Measurements from ENCODE around the gene SDC3. TPM values are rescaled to one million over a fixed set of nuclear protein-coding genes. Genes with fewer than 3 reads are reported as not detected.

The SDC3 gene
- total RNA-seq, 1 experiment from 2014 or later = 3.7 TPM

- no peaks in the 10 kb centered on the region for H3K9me3 Mint-ChIP-seq (ENCODE audit: unreplicated experiment)
- H3K4me3 Mint-ChIP-seq (ENCODE audit: unreplicated experiment) = no peak overlapping the region
- CTCF ChIA-PET = no interaction called here
- no peak overlapping the region for H3K27ac Mint-ChIP-seq (ENCODE audit: unreplicated experiment)
- no peak for TF ChIP-seq CTCF (IDR thresholded peaks at IDR 0.05; ENCODE audit: insufficient read depth in 1 of 2, low read depth in 1 of 2, low read length in 1 of 2, severe bottlenecking in 1 of 2, unreplicated experiment in 1 of 2)
- no TSS peak for BruUV-seq (replicated peaks)
- no peaks in the 10 kb centered on the region for H3K27me3 ChIP-seq (replicated peaks; ENCODE audit: control insufficient read depth, insufficient read depth, low read length)
- H3K4me1 ChIP-seq = no peaks in the 10 kb centered on the region
- no peaks in the 10 kb centered on the region for H3K36me3 ChIP-seq (ENCODE audit: control insufficient read depth, insufficient read depth, low read length)
- intact Hi-C loops (cut with micrococcal nuclease; ENCODE audit: unreplicated experiment) = no loop called here
- H3K36me3 Mint-ChIP-seq (ENCODE audit: insufficient read depth, unreplicated experiment) = no peaks in the 10 kb centered on the region
- POLR2A ChIA-PET = no interaction called here
- no peak overlapping the region for H3K4me3 ChIP-seq (ENCODE audit: low read depth, low read length)
- DNase-seq = no peak
- H3K4me1 Mint-ChIP-seq (ENCODE audit: low read depth, unreplicated experiment) = no peaks in the 10 kb centered on the region
- H3K9me3 ChIP-seq = no peaks in the 10 kb centered on the region
- no peaks in the 10 kb centered on the region for H3K27me3 Mint-ChIP-seq (ENCODE audit: insufficient read depth, unreplicated experiment)
Observed at GRCh38 chr1:30900931-30901560, 7.5 kb downstream of the SDC3 start.

GRCh38 chr1:30900486-30900885, 8.1 kb downstream of the SDC3 start:
- Histone ChIP-seq H3K27me3 (replicated peaks; ENCODE audit: control insufficient read depth, insufficient read depth, low read length) (no peaks in the 10 kb centered on the region), H3K4me1 (no peaks in the 10 kb centered on the region), H3K36me3 (ENCODE audit: control insufficient read depth, insufficient read depth, low read length) (no peaks in the 10 kb centered on the region), H3K9me3 (no peaks in the 10 kb centered on the region), H3K4me3 (ENCODE audit: low read depth, low read length) (no peak overlapping the region)
- BruUV-seq (replicated peaks) = no TSS peak
- POLR2A ChIA-PET = no interaction called here
- intact Hi-C loops (cut with micrococcal nuclease; ENCODE audit: unreplicated experiment) = no loop called here
- TF ChIP-seq CTCF (IDR thresholded peaks at IDR 0.05; ENCODE audit: insufficient read depth in 1 of 2, low read depth in 1 of 2, low read length in 1 of 2, severe bottlenecking in 1 of 2, unreplicated experiment in 1 of 2) = no peak
- Mint-ChIP-seq H3K27ac (ENCODE audit: unreplicated experiment) (no peak overlapping the region), H3K36me3 (ENCODE audit: insufficient read depth, unreplicated experiment) (no peaks in the 10 kb centered on the region), H3K27me3 (ENCODE audit: insufficient read depth, unreplicated experiment) (no peaks in the 10 kb centered on the region), H3K4me3 (ENCODE audit: unreplicated experiment) (no peak overlapping the region), H3K4me1 (ENCODE audit: low read depth, unreplicated experiment) (no peaks in the 10 kb centered on the region), H3K9me3 (ENCODE audit: unreplicated experiment) (no peaks in the 10 kb centered on the region)
- DNase-seq = no peak
- CTCF ChIA-PET = no interaction called here

GRCh38 chr1:30899577-30900389, 8.8 kb downstream of the SDC3 start:
- no TSS peak for BruUV-seq (replicated peaks)

More at GRCh38 chr1:30899577-30900389, 8.8 kb downstream of the SDC3 start:
- Histone ChIP-seq H3K36me3 (ENCODE audit: control insufficient read depth, insufficient read depth, low read length) (no peaks in the 10 kb centered on the region), H3K4me3 (ENCODE audit: low read depth, low read length) (no peak overlapping the region), H3K9me3 (no peaks in the 10 kb centered on the region), H3K4me1 (no peaks in the 10 kb centered on the region), H3K27me3 (replicated peaks; ENCODE audit: control insufficient read depth, insufficient read depth, low read length) (no peaks in the 10 kb centered on the region)
- no peak for DNase-seq
- no peaks in the 10 kb centered on the region for H3K36me3 Mint-ChIP-seq (ENCODE audit: insufficient read depth, unreplicated experiment)
- H3K27ac Mint-ChIP-seq (ENCODE audit: unreplicated experiment) = no peak overlapping the region
- ChIA-PET POLR2A (no interaction called here), CTCF (no interaction called here)
- no peaks in the 10 kb centered on the region for H3K4me1 Mint-ChIP-seq (ENCODE audit: low read depth, unreplicated experiment)
- H3K9me3 Mint-ChIP-seq (ENCODE audit: unreplicated experiment) = no peaks in the 10 kb centered on the region
- no peaks in the 10 kb centered on the region for H3K27me3 Mint-ChIP-seq (ENCODE audit: insufficient read depth, unreplicated experiment)
- no peak overlapping the region for H3K4me3 Mint-ChIP-seq (ENCODE audit: unreplicated experiment)
- intact Hi-C loops (cut with micrococcal nuclease; ENCODE audit: unreplicated experiment) = no loop called here
- TF ChIP-seq CTCF (IDR thresholded peaks at IDR 0.05; ENCODE audit: insufficient read depth in 1 of 2, low read depth in 1 of 2, low read length in 1 of 2, severe bottlenecking in 1 of 2, unreplicated experiment in 1 of 2) = no peak
